Sigmoid colon (tissue), 7 donors: ENCODE data around the gene ADM. TPM values are rescaled to one million over a fixed set of nuclear protein-coding genes. Genes with fewer than 3 reads are reported as not detected.

Experiments used
- DNase-seq: peaks from one replicate; pipeline ENCODE4 v3.0.0-alpha.2; 2019
- H3K27ac ChIP-seq, 4 donors: fragments of 200-600 bp; sonication (generic); one replicate each; pipeline ENCODE4 v1.5.1; 2016 to 2019; ENCODE audit warnings: mild to moderate bottlenecking in 1 of 4
- H3K27me3 ChIP-seq, 3 donors: fragments of 200-600 bp; sonication (generic); one replicate each; pipeline ENCODE4 v1.5.1; 2019; ENCODE audit warnings: mild to moderate bottlenecking in 1 of 3
- H3K36me3 ChIP-seq, 4 donors: fragments of 200-600 bp; sonication (generic); one replicate each; pipeline ENCODE4 v1.5.1; 2016 to 2019
- H3K4me1 ChIP-seq, 4 donors: fragments of 200-600 bp; sonication (generic); one replicate each; pipeline ENCODE4 v1.5.1; 2017 to 2019
- H3K4me3 ChIP-seq, 4 donors: fragments of 200-600 bp; sonication (generic); one replicate each; pipeline ENCODE4 v1.5.1; 2017 to 2019; ENCODE audit warnings: mild to moderate bottlenecking in 2 of 4, moderate library complexity in 1 of 4
- H3K9me3 ChIP-seq, 4 donors: fragments of 200-600 bp in 3 of 4; sonication (generic) in 3 of 4; one replicate each; pipeline versions ENCODE4 v1.5.1 to v1.6.1; 2013 to 2019
- CTCF ChIP-seq, 4 experiments: fragments of 450-650 bp in 3 of 4; fragments of 200-600 bp in 1 of 4; IDR thresholded peaks; one replicate each; pipeline ENCODE4 v1.5.1; 2016 to 2019; ENCODE audit warnings: antibody characterized with exemption in 4 of 4, mild to moderate bottlenecking in 3 of 4, moderate library complexity in 2 of 4
- EP300 ChIP-seq, 4 donors: sonication (generic); formaldehyde crosslinking; IDR thresholded peaks; one replicate each; pipeline ENCODE4 v1.6.1; 2017; ENCODE audit warnings: antibody characterized with exemption in 4 of 4
- POLR2A ChIP-seq, 2 donors: fragments of 450-650 bp; IDR thresholded peaks; one replicate each; pipeline ENCODE4 v1.6.1; 2016; ENCODE audit warnings: antibody characterized with exemption in 2 of 2, mild to moderate bottlenecking in 2 of 2, moderate library complexity in 2 of 2
- POLR2AphosphoS5 ChIP-seq, 4 donors: sonication (generic); formaldehyde crosslinking; IDR thresholded peaks; one replicate each; pipeline ENCODE4 v1.6.1; 2017; ENCODE audit warnings: antibody characterized with exemption in 4 of 4
- WGBS, 2 donors: extraction: QIAGEN DNeasy Blood & Tissue Kit; methylation state at CpG; one replicate each; pipeline ENCODE4 v1.1.7; 2013; 5-methylcytosine and 5-hydroxymethylcytosine counted together
- intact Hi-C: fragments of 100-400 bp; cut with DNase I; formaldehyde crosslinking; loops from one replicate; pipeline ENCODE4 v1.15.1; 2023
- polyA plus RNA-seq, 3 donors: library from polyadenylated mRNA; stranded (reverse); fragments of 200-250 nt; gene quantifications; one replicate each; pipeline ENCODE4 v1.2.3, GENCODE V29; 2013
- total RNA-seq, 4 donors: library from RNA; depleted of rRNA; stranded (reverse); fragments of >200 nt; gene quantifications; one replicate each; pipeline ENCODE4 v1.1.0, GENCODE V29; 2016
- donor health status: healthy with polysubstance abuse.
- donor health status: Bipolar disorder and iron deficiency.
- donor health status: healthy.

Gene ADM
- total and polyA plus RNA-seq, 7 donors, result 24.0 to 92.5 (median 61.7) TPM

- Histone ChIP-seq H3K27me3 (no peaks in the 10 kb centered on the region), H3K4me1 (peaks cover 0 to 32% (median 18%) of the 10 kb centered on the region in 4 donors), H3K9me3 (no peaks in the 10 kb centered on the region), H3K36me3 (no peaks in the 10 kb centered on the region), H3K27ac (no peak overlapping the region), H3K4me3 (no peak overlapping the region)
- TF ChIP-seq CTCF (IDR thresholded peaks at IDR 0.05), result no peak
- no peak for TF ChIP-seq EP300 (IDR thresholded peaks at IDR 0.05)
- TF ChIP-seq POLR2A (IDR thresholded peaks at IDR 0.05), result no peak
- no peak for TF ChIP-seq POLR2AphosphoS5 (IDR thresholded peaks at IDR 0.05)
- intact Hi-C loops, result no loop called here
- WGBS, 2 donors, result 46 to 83% methylated on average over 6 of the region's 6 CpGs
- DNase-seq, result no peak
Observed at GRCh38 chr11:10315083-10315482, 10.2 kb downstream of the ADM start.

- no peaks in the 10 kb centered on the region for H3K36me3 ChIP-seq
- H3K4me1 ChIP-seq, result peaks cover 0 to 45% (median 37%) of the 10 kb centered on the region in 4 donors
- H3K27ac ChIP-seq, result peak overlapping the region; percentile 35 to 60 (median 54)
- TF ChIP-seq POLR2AphosphoS5 (IDR thresholded peaks at IDR 0.05) (no peak), EP300 (IDR thresholded peaks at IDR 0.05) (no peak), POLR2A (IDR thresholded peaks at IDR 0.05) (no peak), CTCF (IDR thresholded peaks at IDR 0.05) (no peak)
- no peak for DNase-seq
- no peaks in the 10 kb centered on the region for H3K27me3 ChIP-seq
- no peak overlapping the region for H3K4me3 ChIP-seq
- WGBS, 2 donors, result 83 to 90% methylated on average over 4 of the region's 4 CpGs
- H3K9me3 ChIP-seq, result no peaks in the 10 kb centered on the region
- intact Hi-C loops, result no loop called here
Observed at GRCh38 chr11:10317151-10317755, 12.4 kb downstream of the ADM start.

- Histone ChIP-seq H3K4me3 (no peak overlapping the region), H3K27ac (peak overlapping the region; percentile 51 to 75 (median 58)), H3K36me3 (no peaks in the 10 kb centered on the region), H3K9me3 (no peaks in the 10 kb centered on the region), H3K4me1 (peaks cover 0 to 52% (median 44%) of the 10 kb centered on the region in 4 donors), H3K27me3 (no peaks in the 10 kb centered on the region)
- no peak for DNase-seq
- TF ChIP-seq POLR2AphosphoS5 (IDR thresholded peaks at IDR 0.05) (no peak), CTCF (IDR thresholded peaks at IDR 0.05) (no peak), EP300 (IDR thresholded peaks at IDR 0.05) (no peak), POLR2A (IDR thresholded peaks at IDR 0.05) (no peak)
- intact Hi-C loops, result no loop called here
- WGBS, 2 donors, result 36 to 59% methylated on average over 5 of the region's 5 CpGs
Observed at GRCh38 chr11:10317776-10318526, 13.1 kb downstream of the ADM start.

GRCh38 chr11:10318527-10318802, 13.6 kb downstream of the ADM start:
- no peaks in the 10 kb centered on the region for H3K36me3 ChIP-seq
- no peaks in the 10 kb centered on the region for H3K9me3 ChIP-seq
- no peak overlapping the region for H3K4me3 ChIP-seq
- no peak for TF ChIP-seq POLR2AphosphoS5 (IDR thresholded peaks at IDR 0.05)
- TF ChIP-seq EP300 (IDR thresholded peaks at IDR 0.05), result no peak
- TF ChIP-seq POLR2A (IDR thresholded peaks at IDR 0.05), result no peak
- TF ChIP-seq CTCF (IDR thresholded peaks at IDR 0.05), result no peak
- H3K4me1 ChIP-seq, result peaks cover 0 to 56% (median 47%) of the 10 kb centered on the region in 4 donors
- intact Hi-C loops, result no loop called here
- DNase-seq, result no peak
- WGBS, 2 donors, result 16 to 40% methylated on average over 3 of the region's 3 CpGs
- H3K27ac ChIP-seq, result peak overlapping the region; percentile 56 to 81 (median 78)
- H3K27me3 ChIP-seq, result no peaks in the 10 kb centered on the region
